IMR-90 (cell line): ENCODE measurements around the gene WWC2. TPM values are rescaled to one million over a fixed set of nuclear protein-coding genes. Genes with fewer than 3 reads are reported as not detected.

Experiments
- ATAC-seq: fragments of 200-7000 bp; cut with Tn5 transposase; 2 replicates; pipeline ENCODE4 v1.9.1; 2020; ENCODE audit warnings: low read depth, mild to moderate bottlenecking, moderate library complexity
- BruUV-seq: library from RNA; stranded (reverse); fragments of 400-500 nt; replicated peaks from 2 replicates; lab custom pipeline; 2021; lab: Mats Ljungman, UMichigan
- CTCF ChIA-PET: fragments of 300-600 bp; formaldehyde crosslinking; extraction: SDS; loops from one replicate; lab custom pipeline; 2021; ENCODE audit warnings: antibody characterized with exemption; lab: Yijun Ruan, JAX
- POLR2A ChIA-PET: fragments of 300-600 bp; sonication (Branson Sonifier 250); formaldehyde crosslinking; loops from one replicate; lab custom pipeline; 2022; ENCODE audit warnings: antibody characterized with exemption; ENCODE audit not compliant: unreplicated experiment; lab: Charles Lee
- DNase-seq: peaks from one replicate; pipeline ENCODE4 v3.0.0; 2013
- H2AFZ ChIP-seq: replicated peaks from 2 replicates; pipeline ENCODE3; 2013; ENCODE audit warnings: low read length, mild to moderate bottlenecking; ENCODE audit not compliant: poor library complexity
- H2AK5ac ChIP-seq: 2 replicates; pipeline ENCODE4 v1.6.1; 2013; ENCODE audit warnings: low read depth, low read length, inconsistent platforms
- H2AK9ac ChIP-seq: replicated peaks from 2 replicates; pipeline ENCODE3; 2013; ENCODE audit warnings: mild to moderate bottlenecking, low read depth, low read length, moderate library complexity; ENCODE audit not compliant: poor library complexity
- H2BK120ac ChIP-seq: 2 replicates; pipeline ENCODE4 v1.6.1; 2013; ENCODE audit warnings: low read depth, low read length, inconsistent platforms
- H2BK15ac ChIP-seq: 3 replicates; pipeline ENCODE4 v1.6.1; 2013; ENCODE audit warnings: low read depth, low read length, inconsistent platforms
- H2BK20ac ChIP-seq: 2 replicates; pipeline ENCODE4 v1.6.1; 2013; ENCODE audit warnings: low read depth, mild to moderate bottlenecking, inconsistent platforms, low read length, moderate library complexity
- H2BK5ac ChIP-seq: 2 replicates; pipeline ENCODE4 v1.6.1; 2013; ENCODE audit warnings: mild to moderate bottlenecking, low read depth, low read length, inconsistent platforms; ENCODE audit not compliant: poor library complexity, severe bottlenecking
- H3K14ac ChIP-seq: replicated peaks from 2 replicates; pipeline ENCODE4 v1.6.1; 2013; ENCODE audit warnings: low read depth, low read length, inconsistent platforms
- H3K18ac ChIP-seq: 2 replicates; pipeline ENCODE4 v1.6.1; 2013; ENCODE audit warnings: low read depth, low read length, control low read depth
- H3K23ac ChIP-seq: 2 replicates; pipeline ENCODE4 v1.6.1; 2013; ENCODE audit warnings: low read depth, low read length, inconsistent platforms
- H3K27ac ChIP-seq: 2 replicates; pipeline ENCODE4 v1.5.1; 2013; ENCODE audit warnings: mild to moderate bottlenecking, control low read depth, low read length; ENCODE audit not compliant: insufficient read depth
- H3K27me3 ChIP-seq: 2 replicates; pipeline ENCODE4 v1.6.1; 2013; ENCODE audit warnings: low read length; ENCODE audit not compliant: control insufficient read depth, insufficient read depth
- H3K36me3 ChIP-seq: 2 replicates; pipeline ENCODE4 v1.6.1; 2013; ENCODE audit warnings: low read length, mixed read lengths; ENCODE audit not compliant: control insufficient read depth, insufficient read depth
- H3K4ac ChIP-seq: 2 replicates; pipeline ENCODE4 v1.6.1; 2013; ENCODE audit warnings: low read depth, low read length, inconsistent platforms
- H3K4me1 ChIP-seq: 2 replicates; pipeline ENCODE4 v1.6.1; 2013; ENCODE audit warnings: low read length, mixed read lengths; ENCODE audit not compliant: control insufficient read depth, insufficient read depth
- H3K4me2 ChIP-seq: 2 replicates; pipeline ENCODE4 v1.6.1; 2013; ENCODE audit warnings: low read depth, mild to moderate bottlenecking, control low read depth, low read length, moderate library complexity
- H3K4me3 ChIP-seq: 2 replicates; pipeline ENCODE4 v1.5.1; 2013; ENCODE audit warnings: low read depth, mild to moderate bottlenecking, control low read depth, low read length, moderate library complexity; ENCODE audit not compliant: insufficient read depth
- H3K56ac ChIP-seq: 2 replicates; pipeline ENCODE4 v1.6.1; 2013; ENCODE audit warnings: low read length, inconsistent platforms; ENCODE audit not compliant: insufficient read depth; ENCODE audit errors: extremely low read depth
- H3K79me1 ChIP-seq, 2 experiments: 2 replicates each; pipeline ENCODE4 v1.6.1; 2013; ENCODE audit warnings: low read length in 2 of 2, inconsistent platforms in 1 of 2, low read depth in 1 of 2
- H3K9ac ChIP-seq: 2 replicates; pipeline ENCODE4 v1.6.1; 2013; ENCODE audit warnings: low read depth, low read length, control low read depth
- H3K9me1 ChIP-seq: 2 replicates; pipeline ENCODE4 v1.6.1; 2013; ENCODE audit warnings: low read length, inconsistent platforms; ENCODE audit not compliant: insufficient read depth
- H3K9me3 ChIP-seq: 2 replicates; pipeline ENCODE4 v1.6.1; 2013; ENCODE audit warnings: low read length; ENCODE audit not compliant: control insufficient read depth, insufficient read depth
- H4K20me1 ChIP-seq: 2 replicates; pipeline ENCODE4 v1.6.1; 2013; ENCODE audit warnings: low read length, inconsistent platforms; ENCODE audit not compliant: insufficient read depth
- H4K5ac ChIP-seq: 2 replicates; pipeline ENCODE4 v1.6.1; 2013; ENCODE audit warnings: mild to moderate bottlenecking, low read depth, low read length, control low read depth
- H4K8ac ChIP-seq, 2 experiments: 2 replicates each; pipeline ENCODE4 v1.6.1; 2013; ENCODE audit warnings: low read depth in 2 of 2, low read length in 2 of 2, control low read depth in 1 of 2, inconsistent platforms in 1 of 2
- H4K91ac ChIP-seq: 2 replicates; pipeline ENCODE4 v1.6.1; 2013; ENCODE audit warnings: low read depth, low read length, inconsistent platforms; ENCODE audit not compliant: insufficient read depth
- BHLHE40 ChIP-seq: fragments of 150-350 bp; IDR thresholded peaks from 2 replicates; pipeline ENCODE4 v1.6.1; 2016; ENCODE audit warnings: mild to moderate bottlenecking, low read depth, low read length
- CEBPB ChIP-seq: IDR thresholded peaks from 2 replicates; pipeline ENCODE4 v1.6.1; 2012; ENCODE audit warnings: low read depth, low read length, improper control_type of control experiment
- CHD1 ChIP-seq: IDR thresholded peaks from 2 replicates; pipeline ENCODE4 v1.6.1; 2012; ENCODE audit warnings: low read depth, low read length, improper control_type of control experiment
- CTCF ChIP-seq: conservative IDR thresholded peaks from 2 replicates; pipeline ENCODE4 v1.5.1; 2012; ENCODE audit warnings: mild to moderate bottlenecking, low read depth, low read length, improper control_type of control experiment
- ELK1 ChIP-seq: fragments of 150-350 bp; IDR thresholded peaks from 2 replicates; pipeline ENCODE4 v1.6.1; 2016; ENCODE audit warnings: low read depth, mild to moderate bottlenecking, low read length, moderate library complexity, borderline replicate concordance
- FOS ChIP-seq: fragments of 150-350 bp; IDR thresholded peaks from 2 replicates; pipeline ENCODE4 v1.6.1; 2016; ENCODE audit warnings: low read depth, low read length
- MAFK ChIP-seq: IDR thresholded peaks from 2 replicates; pipeline ENCODE4 v1.6.1; 2012; ENCODE audit warnings: low read depth, low read length, improper control_type of control experiment
- MAZ ChIP-seq: IDR thresholded peaks from 2 replicates; pipeline ENCODE4 v1.6.1; 2012; ENCODE audit warnings: low read depth, mild to moderate bottlenecking, low read length, improper control_type of control experiment, moderate library complexity, borderline replicate concordance
- MXI1 ChIP-seq: IDR thresholded peaks from 2 replicates; pipeline ENCODE4 v1.6.1; 2012; ENCODE audit warnings: low read depth, mild to moderate bottlenecking, low read length, moderate library complexity, borderline replicate concordance
- NFE2L2 ChIP-seq: fragments of 150-350 bp; IDR thresholded peaks from 2 replicates; pipeline ENCODE4 v1.6.1; 2016; ENCODE audit warnings: low read depth, mild to moderate bottlenecking, low read length
- POLR2A ChIP-seq: IDR thresholded peaks from 2 replicates; pipeline ENCODE4 v1.6.1; 2012; ENCODE audit warnings: mild to moderate bottlenecking, low read depth, low read length
- RAD21 ChIP-seq: IDR thresholded peaks from 2 replicates; pipeline ENCODE4 v1.6.1; 2012; ENCODE audit warnings: low read length, improper control_type of control experiment
- RCOR1 ChIP-seq: IDR thresholded peaks from 2 replicates; pipeline ENCODE4 v1.6.1; 2012; ENCODE audit warnings: mild to moderate bottlenecking, low read length, improper control_type of control experiment; ENCODE audit not compliant: insufficient replicate concordance
- RFX5 ChIP-seq: IDR thresholded peaks from 2 replicates; pipeline ENCODE4 v1.8.0; 2012; ENCODE audit warnings: low read depth, mild to moderate bottlenecking, low read length, moderate library complexity
- SMC3 ChIP-seq: fragments of 150-350 bp; IDR thresholded peaks from 2 replicates; pipeline ENCODE4 v1.6.1; 2016; ENCODE audit warnings: low read depth, mild to moderate bottlenecking, antibody characterized with exemption, low read length, moderate library complexity
- USF2 ChIP-seq: fragments of 150-350 bp; IDR thresholded peaks from 2 replicates; pipeline ENCODE4 v1.6.1; 2017; ENCODE audit warnings: mild to moderate bottlenecking, antibody characterized with exemption, low read length, low read depth
- WGBS, 2 experiments: methylation state at CpG; one replicate each; pipeline versions ENCODE4 v1.1.5 to v1.1.7; 2013; ENCODE audit warnings: missing lambda C conversion rate in 2 of 2; ENCODE audit not compliant: insufficient read length in 1 of 2; ENCODE audit errors: extremely low coverage in 2 of 2; 5-methylcytosine and 5-hydroxymethylcytosine counted together
- dilution Hi-C: fragments of 300-500 bp; cut with HindIII; formaldehyde crosslinking; loops from one replicate; pipeline ENCODE4 v1.14.3; 2018; ENCODE audit warnings: low sequenced_read_pairs; ENCODE audit not compliant: unreplicated experiment
- in situ Hi-C: fragments of 300-500 bp; cut with MboI; formaldehyde crosslinking; loops from 3 replicates; pipeline ENCODE4 v1.14.3; 2019; ENCODE audit warnings: low sequenced_read_pairs, inconsistent platforms, mixed read lengths
- intact Hi-C: fragments of 100-400 bp; cut with micrococcal nuclease; formaldehyde crosslinking; loops from 2 replicates; pipeline ENCODE4 v1.10.0; 2022
- polyA plus RNA-seq, 3 experiments: library from polyadenylated mRNA; depleted of rRNA; stranded (reverse); fragments of >200 nt; gene quantifications; 2 replicates each; pipeline ENCODE4 v1.2.3, GENCODE V29; 2012; ENCODE audit warnings: low replicate concordance in 1 of 3
- total RNA-seq: library from RNA; depleted of rRNA; stranded (reverse); fragments of >200 nt; gene quantifications from 2 replicates; pipeline ENCODE4 v1.2.3, GENCODE V29; 2012

The WWC2 gene
- total and polyA plus RNA-seq, 2 of the 4 experiments (the other 2 are of a cell fraction) = 26.6 to 27.4 TPM

- no peak overlapping the region for H4K91ac ChIP-seq
- H3K4me1 ChIP-seq = peaks cover 4% of the 10 kb centered on the region; the same call in 1 of the 2 replicates
- H3K9me1 ChIP-seq = peaks cover 8% of the 10 kb centered on the region
- no peak overlapping the region for H3K23ac ChIP-seq
- no peak overlapping the region for H3K18ac ChIP-seq
- H3K36me3 ChIP-seq = peaks cover 32% of the 10 kb centered on the region
- no peak overlapping the region for H2BK20ac ChIP-seq
- H3K4me2 ChIP-seq = no peak overlapping the region
- WGBS, 2 experiments = no CpG with 5 or more reads among the region's 3 CpGs
- intact Hi-C loops (no loop called here), in situ Hi-C loops (no loop called here), dilution Hi-C loops (no loop called here)
- no peaks in the 10 kb centered on the region for H4K20me1 ChIP-seq
- peaks cover 0 to 3% of the 10 kb centered on the region in 2 experiments; a peak in 1 of 4 replicates for H3K79me1 ChIP-seq
- no peak overlapping the region for H3K14ac ChIP-seq
- H3K4ac ChIP-seq = no peak overlapping the region
- H4K8ac ChIP-seq = no peak overlapping the region
- no peak overlapping the region for H3K9ac ChIP-seq
- ChIA-PET CTCF (no interaction called here), POLR2A (no interaction called here)
- no peak for TF ChIP-seq MAFK
- TF ChIP-seq RFX5 = no peak
- no peak for TF ChIP-seq FOS
- no peak for TF ChIP-seq CTCF
- TF ChIP-seq MXI1 = no peak
- TF ChIP-seq CEBPB = no peak
- TF ChIP-seq POLR2A = no peak
- no peak for TF ChIP-seq CHD1
- TF ChIP-seq RAD21 = no peak
- TF ChIP-seq RCOR1 = no peak
- no peak for TF ChIP-seq USF2
- TF ChIP-seq SMC3 = no peak
- TF ChIP-seq NFE2L2 = no peak
- no peak for TF ChIP-seq ELK1
- TF ChIP-seq MAZ = no peak
- no peak for TF ChIP-seq BHLHE40
- no peak overlapping the region for H2AK9ac ChIP-seq
- H3K56ac ChIP-seq = no peak overlapping the region
- ATAC-seq (no peak), DNase-seq (no peak)
- no TSS peak for BruUV-seq
- no peak overlapping the region for H4K5ac ChIP-seq
- H2BK15ac ChIP-seq = no peak overlapping the region
- no peak overlapping the region for H3K4me3 ChIP-seq
- H2AFZ ChIP-seq = no peak overlapping the region
- no peaks in the 10 kb centered on the region for H3K9me3 ChIP-seq
- no peak overlapping the region for H2AK5ac ChIP-seq
- H3K27me3 ChIP-seq = no peaks in the 10 kb centered on the region
- no peak overlapping the region for H2BK120ac ChIP-seq
- H3K27ac ChIP-seq = no peak overlapping the region
- H2BK5ac ChIP-seq = no peak overlapping the region
Observed at GRCh38 chr4:183297675-183298074, 198.6 kb downstream of the WWC2 start.
